ENCODE results near the gene CCDC107. TPM values are rescaled to one million over a fixed set of nuclear protein-coding genes. Genes with fewer than 3 reads are reported as not detected.

The CCDC107 gene
- total RNA-seq, 2 experiments from 2014 or later: 12.1 to 13.7 TPM

- peaks cover 1% of the 10 kb centered on the region for H3K27me3 Mint-ChIP-seq
Measured at GRCh38 chr9:35681341-35682002, 23.4 kb downstream of the CCDC107 start.

GRCh38 chr9:35682051-35682450, 24.0 kb downstream of the CCDC107 start:
- no peak for DNase-seq
- H3K27ac Mint-ChIP-seq: no peak overlapping the region
- H3K4me1 Mint-ChIP-seq (ENCODE audit: low read depth): peaks cover 2% of the 10 kb centered on the region
- H3K36me3 Mint-ChIP-seq (ENCODE audit: low read depth): no peaks in the 10 kb centered on the region
- ChIA-PET CTCF (interaction anchor here (10.8 kb wide), 1 partner anchor 15 kb away, joined by 106 read pairs; no protein-coding TSS in a partner anchor), POLR2A (no interaction called here)
- ATAC-seq: no peak
- intact Hi-C loops (cut with micrococcal nuclease): no loop called here
- H3K27me3 Mint-ChIP-seq: no peaks in the 10 kb centered on the region
- TF ChIP-seq CTCF (IDR thresholded peaks at IDR 0.05): no peak
- no peak overlapping the region for H3K4me3 Mint-ChIP-seq
- H3K9me3 Mint-ChIP-seq: no peaks in the 10 kb centered on the region

More at GRCh38 chr9:35681341-35682002, 23.4 kb downstream of the CCDC107 start:
- DNase-seq (no peak), ATAC-seq (no peak)
- Mint-ChIP-seq H3K4me3 (no peak overlapping the region), H3K4me1 (ENCODE audit: low read depth) (peaks cover 4% of the 10 kb centered on the region), H3K9me3 (no peaks in the 10 kb centered on the region), H3K27ac (no peak overlapping the region), H3K36me3 (ENCODE audit: low read depth) (no peaks in the 10 kb centered on the region)
- ChIA-PET POLR2A (no interaction called here), CTCF (interaction anchor here (10.8 kb wide), 1 partner anchor 15 kb away, joined by 106 read pairs; no protein-coding TSS in a partner anchor)
- TF ChIP-seq CTCF (IDR thresholded peaks at IDR 0.05): no peak
- intact Hi-C loops (cut with micrococcal nuclease): no loop called here

- Mint-ChIP-seq H3K27ac (no peak overlapping the region), H3K36me3 (ENCODE audit: low read depth) (no peaks in the 10 kb centered on the region), H3K4me1 (ENCODE audit: low read depth) (peaks cover 4% of the 10 kb centered on the region), H3K4me3 (no peak overlapping the region), H3K27me3 (no peaks in the 10 kb centered on the region), H3K9me3 (no peaks in the 10 kb centered on the region)
- ChIA-PET POLR2A (interaction anchor here (0.9 to 2.3 kb wide), 3 partner anchors 10 to 13 kb away, joined by 3 to 8 read pairs (median 6); no protein-coding TSS in a partner anchor), CTCF (interaction anchor here (0.9 to 10.8 kb wide), 7 partner anchors 14 to 272 kb away, joined by 3 to 106 read pairs (median 4); partner anchors contain the start of genes CCDC107 and RMRP)
- intact Hi-C loops (cut with micrococcal nuclease): no loop called here
- ATAC-seq (no peak), DNase-seq (no peak)
- TF ChIP-seq CTCF (IDR thresholded peaks at IDR 0.05): no peak
Measured at GRCh38 chr9:35682520-35683315, 24.6 kb downstream of the CCDC107 start.

- Mint-ChIP-seq H3K27me3 (no peaks in the 10 kb centered on the region), H3K27ac (no peak overlapping the region), H3K4me3 (no peak overlapping the region), H3K4me1 (ENCODE audit: low read depth) (peaks cover 8% of the 10 kb centered on the region), H3K9me3 (no peaks in the 10 kb centered on the region), H3K36me3 (ENCODE audit: low read depth) (no peaks in the 10 kb centered on the region)
- TF ChIP-seq CTCF (IDR thresholded peaks at IDR 0.05): no peak
- intact Hi-C loops (cut with micrococcal nuclease): no loop called here
- no peak for DNase-seq
- CTCF ChIA-PET: interaction anchor here (0.9 to 10.8 kb wide), 8 partner anchors 14 to 272 kb away, joined by 3 to 106 read pairs (median 4); partner anchors contain the start of genes CCDC107 and RMRP
- POLR2A ChIA-PET: interaction anchor here (0.9 to 2.3 kb wide), 4 partner anchors 9 to 13 kb away, joined by 3 to 8 read pairs (median 6); no protein-coding TSS in a partner anchor
- ATAC-seq: no peak
Measured at GRCh38 chr9:35683323-35683722, 25.2 kb downstream of the CCDC107 start.

Measured in activated CD8-positive, alpha-beta T cell treated with anti-CD3 and anti-CD28 coated beads for 36 hours (primary cell).